HG03159 (cell line): Measurements from ENCODE around the gene SETBP1.
A peak's percentile ranks its signal among the peaks of the same experiment; 100 is the strongest.

Source experiments
- ATAC-seq: cut with Tn5 transposase; IDR thresholded peaks from one replicate; pipeline ENCODE4 v1.9.1; 2021; ENCODE audit warnings: mild to moderate bottlenecking, moderate library complexity; ENCODE audit not compliant: unreplicated experiment

Gene SETBP1

GRCh38 chr18:44680273-44681075 is at the start of gene SETBP1:
TSS of gene SETBP1 (plus strand) at chr18:44680888. CDS start at chr18:44701347, 20,459 bp downstream.
- ATAC-seq = peak; percentile 17

DNA sequence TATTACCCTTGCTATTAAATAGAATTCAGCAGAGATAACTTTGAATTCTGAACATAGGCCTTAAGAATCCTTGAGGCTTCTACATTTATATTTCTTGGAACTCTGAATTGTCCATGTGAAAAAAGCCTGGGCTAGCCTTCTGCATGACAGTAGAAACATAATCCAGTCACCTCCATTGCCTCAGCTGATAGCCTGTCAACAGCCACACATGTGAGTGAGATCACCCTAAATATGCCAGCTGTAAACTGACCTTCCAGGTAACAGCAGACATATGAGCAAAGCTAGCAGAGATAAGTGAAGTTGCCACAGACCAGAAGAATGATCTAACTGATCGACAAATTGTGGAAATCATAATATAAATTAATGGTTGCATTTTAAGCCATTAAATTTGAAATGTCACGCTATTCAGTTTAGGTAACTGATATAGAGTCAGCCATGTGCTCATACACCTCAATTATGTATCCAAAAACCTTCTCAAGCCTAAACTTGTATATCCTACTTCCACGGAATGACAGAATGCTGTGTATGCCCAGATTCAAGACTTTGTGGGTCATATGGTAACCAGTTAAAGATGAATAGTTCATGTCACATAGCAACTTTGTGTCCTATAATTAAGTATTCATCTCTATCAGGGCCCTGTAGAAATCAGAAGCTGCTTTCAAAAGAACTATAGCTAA is 48.1 kb upstream of the SETBP1 start:
- no peak for ATAC-seq

GRCh38 chr18:44635546-44635945 is 45.1 kb upstream of the SETBP1 start:
- ATAC-seq = no peak

GRCh38 chr18:44636241-44636640 is 44.4 kb upstream of the SETBP1 start:
- ATAC-seq = peak; percentile 89

- no peak for ATAC-seq
Measured at GRCh38 chr18:44637210-44638033, 43.3 kb upstream of the SETBP1 start.

DNA sequence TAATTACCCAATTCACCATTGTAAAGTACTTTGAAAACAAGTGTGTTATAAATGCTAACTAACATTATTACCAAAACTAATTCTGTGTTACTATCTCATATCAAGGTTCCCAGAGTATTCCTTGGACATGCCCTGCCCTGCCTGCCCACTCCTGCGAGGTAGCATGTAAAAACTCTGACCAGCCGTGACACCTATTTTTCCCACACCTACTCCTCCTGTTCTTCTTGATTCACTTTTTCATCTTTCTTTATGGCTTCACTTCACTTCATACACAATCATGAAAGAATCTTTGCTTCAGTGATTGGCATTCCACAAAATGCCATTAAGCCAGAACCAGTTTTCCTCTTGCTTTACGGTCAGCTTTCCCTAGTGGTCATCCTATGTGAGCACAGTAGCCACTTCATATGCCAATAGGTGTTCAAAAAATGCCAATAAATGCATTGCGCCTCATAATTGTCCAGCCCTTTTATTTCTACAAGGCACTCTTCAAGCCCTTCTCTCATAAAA is 42.6 kb upstream of the SETBP1 start:
- no peak for ATAC-seq

DNA sequence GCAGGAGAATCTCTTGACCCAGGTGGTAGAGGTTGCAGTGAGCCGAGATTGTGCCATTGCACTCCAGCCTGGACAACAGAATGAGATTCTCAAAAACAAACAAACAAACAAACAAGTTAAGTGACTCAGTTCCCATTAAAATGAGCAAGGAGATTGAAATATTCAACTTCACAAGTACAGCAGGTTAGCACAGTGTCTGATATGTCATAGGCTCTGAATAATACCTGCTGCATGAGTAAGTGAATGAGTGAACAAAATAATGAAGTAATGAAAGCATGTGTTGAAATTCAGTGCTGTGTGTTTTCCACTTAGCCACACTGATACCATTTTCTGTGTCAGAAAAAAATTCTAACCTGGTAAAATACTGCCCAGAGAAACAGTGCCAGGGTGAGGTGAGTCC is 41.9 kb upstream of the SETBP1 start:
- no peak for ATAC-seq

DNA sequence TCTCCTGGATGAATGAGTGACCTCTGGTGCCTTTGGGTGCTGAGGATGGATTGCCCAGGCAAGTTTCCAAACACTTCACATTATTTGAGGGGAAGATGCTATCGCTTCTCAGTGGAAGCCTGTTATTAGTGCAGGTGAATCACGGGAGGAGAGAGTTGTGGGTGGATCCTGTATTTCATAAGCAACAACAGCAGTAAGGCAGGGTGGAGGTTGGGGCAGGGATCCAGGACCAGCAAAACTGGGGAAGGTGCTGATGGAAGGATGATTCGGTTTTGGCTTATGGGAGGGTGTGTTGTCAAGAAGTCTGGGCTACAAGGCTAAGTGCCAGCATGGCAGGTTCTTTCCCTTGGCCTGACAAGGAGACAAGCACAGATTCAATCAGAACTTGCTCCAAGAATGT is 37.7 kb upstream of the SETBP1 start:
- no peak for ATAC-seq

GRCh38 chr18:44651478-44651877 is 29.2 kb upstream of the SETBP1 start:
- no peak for ATAC-seq

DNA sequence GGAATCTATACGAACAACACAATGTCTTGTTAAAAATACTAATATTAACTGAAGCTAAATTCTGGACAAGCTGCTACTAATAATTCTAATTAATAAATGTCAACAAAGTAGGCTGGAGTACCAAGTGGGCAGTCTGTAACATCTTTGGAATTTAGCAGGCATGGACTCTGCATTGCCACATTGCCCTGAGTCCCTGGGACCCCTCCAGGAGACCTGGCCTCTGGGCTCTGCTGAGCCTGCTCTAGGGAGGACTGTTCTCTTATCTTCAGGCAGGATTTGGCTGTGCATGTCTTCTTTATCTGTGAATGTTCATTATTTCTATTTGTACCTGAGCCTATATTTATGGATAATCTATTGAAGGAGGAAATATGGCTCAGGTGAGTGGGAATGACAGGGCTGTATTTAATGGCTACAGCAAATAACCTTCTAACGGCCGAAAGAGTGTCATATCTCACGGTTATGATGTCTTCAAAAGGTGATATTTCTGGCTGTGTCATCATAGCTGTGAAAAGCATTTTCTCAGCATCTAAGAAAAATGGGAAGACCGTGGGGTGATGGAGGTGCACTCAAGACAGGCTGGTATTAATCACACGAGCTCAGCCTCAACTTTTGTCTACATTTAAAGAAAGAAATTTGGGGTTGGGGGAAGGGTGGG is 28.6 kb upstream of the SETBP1 start:
- no peak for ATAC-seq

DNA sequence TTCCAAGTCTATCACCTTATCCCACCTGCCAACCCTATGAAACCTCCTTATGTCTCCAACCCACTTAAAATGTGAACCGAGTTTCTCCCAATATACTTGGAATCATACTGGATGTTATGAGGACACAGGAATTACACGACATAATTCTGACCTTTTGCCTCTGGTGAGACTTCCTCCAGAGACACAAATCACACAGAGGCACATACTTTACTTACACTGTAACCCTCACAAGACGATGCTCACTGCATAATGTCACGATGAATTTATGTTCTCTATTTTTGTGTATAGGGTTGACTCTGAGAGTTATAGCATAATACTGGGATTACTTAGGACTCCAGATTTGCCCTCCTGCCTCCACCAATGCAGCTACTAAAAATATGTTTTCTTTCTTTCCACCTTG is 28.0 kb upstream of the SETBP1 start:
- no peak for ATAC-seq

DNA sequence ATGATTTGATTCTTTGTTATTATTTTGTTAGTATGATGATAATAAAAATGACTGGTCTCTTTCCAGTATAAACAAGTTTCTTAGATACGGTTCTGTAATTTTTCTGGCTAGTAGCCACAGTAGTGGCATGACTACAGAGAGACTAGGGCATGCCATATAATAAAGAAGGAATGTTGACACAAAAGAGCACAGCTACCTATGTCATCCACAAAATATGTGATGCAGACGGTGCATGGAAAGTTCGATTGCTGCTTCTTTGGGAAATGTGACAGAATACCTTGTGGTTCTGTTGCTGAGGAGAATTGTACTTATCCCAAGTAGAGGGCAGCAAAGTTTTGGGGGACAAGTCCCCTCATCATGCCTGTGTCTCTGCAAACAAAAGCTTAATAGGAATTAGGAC is 26.1 kb upstream of the SETBP1 start:
- ATAC-seq = no peak

GRCh38 chr18:44655435-44655834 is 25.3 kb upstream of the SETBP1 start:
- ATAC-seq = no peak

DNA sequence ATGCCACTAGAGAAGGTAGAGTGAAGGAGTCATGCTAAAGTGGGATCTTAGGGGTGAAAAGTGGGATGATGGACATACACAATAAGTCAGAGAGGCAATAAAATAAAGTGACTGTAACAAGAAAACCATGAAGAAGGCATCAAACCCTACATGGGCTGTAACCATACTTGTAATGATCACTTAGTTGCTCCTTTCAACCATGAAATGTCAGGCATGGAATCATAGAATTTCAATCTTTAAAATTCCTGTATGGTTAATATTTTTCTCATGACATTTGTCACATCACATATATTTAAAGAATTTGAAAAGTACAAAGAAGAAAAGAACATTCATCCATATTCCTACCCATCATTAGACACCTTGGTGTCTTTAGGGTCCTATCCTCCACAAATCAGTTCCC is 20.9 kb upstream of the SETBP1 start:
- ATAC-seq = no peak

- no peak for ATAC-seq
Measured at GRCh38 chr18:44668270-44668975, 12.3 kb upstream of the SETBP1 start.

DNA sequence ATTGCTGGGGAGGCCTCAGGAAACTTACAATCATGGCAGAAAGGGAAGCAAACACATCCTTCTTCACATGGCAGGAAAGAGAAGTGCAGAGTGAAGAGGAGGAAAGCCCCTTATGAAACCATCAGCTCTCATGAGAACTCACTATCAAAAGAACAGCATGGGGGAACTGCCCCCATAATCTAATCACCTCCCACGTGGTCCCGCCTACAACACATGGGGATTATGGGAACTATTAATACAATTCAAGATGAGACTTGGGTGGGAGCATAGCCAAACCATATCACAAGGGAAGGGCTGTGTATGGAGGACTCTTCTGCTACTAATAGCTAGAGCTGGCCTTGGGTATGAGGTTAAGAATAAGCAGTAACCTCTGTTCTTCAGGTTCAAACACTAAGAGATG is 8.8 kb upstream of the SETBP1 start:
- ATAC-seq = no peak

DNA sequence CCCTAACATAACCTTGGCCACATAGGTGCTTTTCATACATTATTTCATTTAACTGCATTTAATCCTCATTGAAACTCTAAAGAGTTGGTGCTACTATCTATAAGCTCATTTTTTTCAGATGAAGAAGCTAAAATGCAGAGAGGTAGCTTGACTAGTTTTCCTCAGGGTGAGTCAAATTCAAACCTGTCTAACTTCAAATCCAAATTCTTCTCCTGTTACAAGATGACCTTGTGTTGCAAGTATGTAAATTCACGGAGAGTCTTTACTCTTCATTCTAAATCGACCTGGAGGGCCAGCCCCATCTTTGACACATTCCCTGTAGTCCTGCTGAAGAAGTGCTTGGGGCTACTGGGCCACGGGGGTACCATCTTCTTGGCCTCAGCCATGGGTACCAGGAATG is 8.2 kb upstream of the SETBP1 start:
- ATAC-seq = no peak

GRCh38 chr18:44673256-44673880 is 7.3 kb upstream of the SETBP1 start:
- no peak for ATAC-seq

DNA sequence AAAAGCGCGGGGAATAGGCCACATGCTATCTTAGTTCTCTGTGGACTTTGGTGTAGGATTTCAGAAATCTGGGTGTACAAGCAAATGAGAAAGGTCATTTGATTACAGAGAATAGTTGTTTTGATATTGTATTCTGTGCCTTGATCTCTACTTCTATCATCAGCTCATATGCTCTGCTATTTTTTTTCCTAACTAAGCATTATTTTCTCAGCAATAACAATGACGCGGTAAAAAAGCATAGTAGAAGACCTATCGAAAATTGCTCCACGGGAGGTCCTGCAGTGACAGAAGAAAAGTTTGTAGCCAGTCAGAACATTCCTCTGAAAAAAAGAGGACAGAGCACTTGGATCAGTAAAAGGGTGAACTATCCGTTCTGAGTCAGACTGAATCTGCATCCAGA is 2.8 kb upstream of the SETBP1 start:
- no peak for ATAC-seq

DNA sequence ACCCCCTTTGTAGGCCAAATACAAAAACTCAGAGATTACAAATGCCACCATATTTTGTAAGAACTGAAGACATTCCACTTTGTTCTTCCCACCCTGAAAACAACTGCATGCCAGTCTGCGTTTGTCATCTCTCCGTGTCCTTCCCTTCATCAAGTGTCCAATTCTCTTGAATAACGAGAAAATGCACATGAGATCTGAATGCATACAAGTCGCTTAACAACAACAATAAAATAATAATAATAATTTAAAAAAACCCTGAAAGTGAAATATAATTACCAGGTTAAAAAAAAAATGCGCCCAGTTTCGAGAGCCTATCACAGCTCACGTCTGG is 2.0 kb upstream of the SETBP1 start:
- no peak for ATAC-seq
